K562 (cell line): ENCODE data around the gene METRN. TPM values are rescaled to one million over a fixed set of nuclear protein-coding genes. Genes with fewer than 3 reads are reported as not detected.

ENCODE experiments used
- BMI1 ChIP-seq: fragments of 150-350 bp; IDR thresholded peaks from 2 replicates; pipeline ENCODE4 v1.6.1; 2014; ENCODE audit warnings: low read length
- C11orf30 ChIP-seq: fragments of 450-650 bp; IDR thresholded peaks from 2 replicates; pipeline ENCODE4 v1.6.1; 2016; ENCODE audit warnings: low read depth, mild to moderate bottlenecking
- CBX8 ChIP-seq: fragments of 200-600 bp; sonication (generic); IDR thresholded peaks from 2 replicates; pipeline ENCODE4 v1.6.1; 2012; ENCODE audit warnings: borderline replicate concordance, mixed run types, low read depth, mild to moderate bottlenecking, moderate library complexity, mixed read lengths, low read length, control low read depth, inconsistent platforms; ENCODE audit not compliant: poor library complexity, severe bottlenecking; ENCODE audit errors: extremely low read depth
- CCAR2 ChIP-seq: fragments of 200-400 bp; formaldehyde crosslinking; IDR thresholded peaks from 2 replicates; pipeline ENCODE4 v1.6.1; 2017; ENCODE audit warnings: mild to moderate bottlenecking, low read depth, low read length
- CHCHD3 ChIP-seq: fragments of 250-450 bp; sonication (Bioruptor Pico); IDR thresholded peaks from 2 replicates; pipeline ENCODE4 v2.1.2; 2022; ENCODE audit warnings: mild to moderate bottlenecking
- CREB1 ChIP-seq, 2 experiments: sonication (generic) in 1 of 2; formaldehyde crosslinking in 1 of 2; IDR thresholded peaks; 2 replicates each; pipeline versions ENCODE4 v1.6.1 to v1.8.0; 2012 to 2022; ENCODE audit warnings: inconsistent platforms in 1 of 2, mild to moderate bottlenecking in 1 of 2, missing genetic modification reagents in 1 of 2, moderate library complexity in 1 of 2
- CREB3L1 ChIP-seq: fragments of 450-650 bp; IDR thresholded peaks from 2 replicates; pipeline ENCODE4 v1.6.1; 2014; ENCODE audit warnings: low read depth, mild to moderate bottlenecking, moderate library complexity, borderline replicate concordance
- CREBBP ChIP-seq: IDR thresholded peaks from one replicate; pipeline ENCODE4 v1.6.1; 2012; ENCODE audit warnings: low read depth, mild to moderate bottlenecking, control low read depth, inconsistent platforms, low read length
- DDX20 ChIP-seq: fragments of 450-650 bp; IDR thresholded peaks from 2 replicates; pipeline ENCODE4 v1.6.1; 2016; ENCODE audit warnings: missing genetic modification characterization, low read depth, mild to moderate bottlenecking, missing compliant biosample characterization, moderate library complexity
- FOXP1 ChIP-seq: sonication (generic); formaldehyde crosslinking; IDR thresholded peaks from 2 replicates; pipeline ENCODE4 v1.8.0; 2022; ENCODE audit warnings: mild to moderate bottlenecking, missing genetic modification reagents
- MBD1 ChIP-seq: fragments of 250-450 bp; sonication (Bioruptor Pico); IDR thresholded peaks from 2 replicates; pipeline ENCODE4 v1.8.0; 2022; ENCODE audit warnings: inconsistent platforms
- MEF2A ChIP-seq: IDR thresholded peaks from 2 replicates; pipeline ENCODE4 v1.6.1; 2011; ENCODE audit warnings: low read depth, mild to moderate bottlenecking, low read length, moderate library complexity; ENCODE audit not compliant: control insufficient read depth
- PATZ1 ChIP-seq: fragments of 250-450 bp; sonication (Bioruptor Pico); IDR thresholded peaks from 2 replicates; pipeline ENCODE4 v1.5.0; 2020; ENCODE audit warnings: mild to moderate bottlenecking, borderline replicate concordance
- SIX5 ChIP-seq, 2 experiments: IDR thresholded peaks; 2 replicates each; pipeline ENCODE4 v1.6.1; 2011; ENCODE audit warnings: low read length in 2 of 2, borderline replicate concordance in 1 of 2, low read depth in 1 of 2, mild to moderate bottlenecking in 1 of 2, moderate library complexity in 1 of 2; ENCODE audit not compliant: insufficient read depth in 1 of 2
- SMARCE1 ChIP-seq: fragments of 450-650 bp; IDR thresholded peaks from 2 replicates; pipeline ENCODE4 v1.7.1; 2016; ENCODE audit warnings: mild to moderate bottlenecking
- ZBED1 ChIP-seq: IDR thresholded peaks from 2 replicates; pipeline ENCODE4 v1.6.1; 2014
- ZNF165 ChIP-seq: fragments of 250-450 bp; sonication (Bioruptor Pico); IDR thresholded peaks from 2 replicates; pipeline ENCODE4 v1.4.0; 2020; ENCODE audit warnings: borderline replicate concordance
- ZNF175 ChIP-seq: fragments of 200-800 bp; sonication (Bioruptor generic); IDR thresholded peaks from 2 replicates; pipeline ENCODE4 v1.6.1; 2016; ENCODE audit warnings: low read depth, mild to moderate bottlenecking, missing genetic modification characterization, missing compliant biosample characterization
- ZNF280A ChIP-seq: fragments of 450-650 bp; IDR thresholded peaks from 2 replicates; pipeline ENCODE4 v1.6.1; 2018; ENCODE audit warnings: mild to moderate bottlenecking, low read depth; ENCODE audit not compliant: partially characterized antibody
- ZNF316 ChIP-seq: fragments of 450-650 bp; IDR thresholded peaks from 2 replicates; pipeline ENCODE4 v1.6.1; 2016
- ZNF408 ChIP-seq: fragments of 250-450 bp; sonication (Bioruptor Pico); IDR thresholded peaks from 2 replicates; pipeline ENCODE4 v1.4.0; 2020; ENCODE audit warnings: low read depth, mild to moderate bottlenecking, moderate library complexity
- ZNF830 ChIP-seq: fragments of 250-450 bp; sonication (Bioruptor Pico); IDR thresholded peaks from 2 replicates; pipeline ENCODE4 v1.5.0; 2021; ENCODE audit warnings: mild to moderate bottlenecking
- polyA plus RNA-seq, 8 experiments: library from polyadenylated mRNA; depleted of rRNA in 4 of 8; stranded (reverse) in 5 of 8; unstranded in 3 of 8; fragments of >200 nt; fragmentation: Nextera tagmentation in 2 of 8; fragmentation: Illumina TruSeq in 1 of 8; extraction: Ambion mirVana in 2 of 8; extraction: Trizol in 1 of 8; gene quantifications; 2 replicates each; pipeline versions ENCODE4 v1.2.1 to v1.2.3, GENCODE V29; 2011 to 2014; ENCODE audit warnings: inconsistent platforms in 1 of 8, missing spikeins in 1 of 8
- total RNA-seq, 7 experiments: library from RNA; depleted of rRNA in 6 of 7; stranded (reverse); fragments of >200 nt in 6 of 7; fragmentation: Illumina TruSeq in 2 of 7; extraction: Trizol in 2 of 7; gene quantifications; 2 replicates each; pipeline versions ENCODE4 v1.2.1 to v1.2.3, GENCODE V29; 2011 to 2021; ENCODE audit warnings: low replicate concordance in 1 of 7

The METRN gene
- total and polyA plus RNA-seq, 9 of the 15 experiments (the other 6 are each of a cell fraction or from before 2014, with no cell fraction given): 0.20 to 89.8 (median 15.4) TPM

- TF ChIP-seq ZNF408 (no peak), C11orf30 (no peak), MBD1 (CRISPR knock-in tag) (no peak), CBX8 (no peak), CREBBP (no peak), ZNF316 (no peak), CCAR2 (no peak), ZNF280A (no peak), ZBED1 (no peak), BMI1 (no peak), SMARCE1 (no peak), ZNF830 (no peak), ZNF165 (CRISPR knock-in tag) (no peak), PATZ1 (CRISPR knock-in tag) (no peak), ZNF175 (no peak), MEF2A (no peak), CHCHD3 (CRISPR knock-in tag) (no peak), CREB3L1 (no peak), CREB1 (IDR thresholded peaks at IDR 0.05) (no peak), CREB1 (CRISPR knock-in tag; IDR thresholded peaks at IDR 0.05) (no peak), SIX5 (IDR thresholded peaks at IDR 0.05; ENCODE audit: borderline replicate concordance in 1 of 2, insufficient read depth in 1 of 2, low read depth in 1 of 2, low read length in 2 of 2) (no peak), FOXP1 (CRISPR knock-in tag) (no peak), DDX20 (tag) (no peak)
Observed at GRCh38 chr16:711548-712320, 3.2 kb upstream of the METRN start (continued).
